Liver (tissue), 5 donors: ENCODE results near the gene NEIL1. TPM values are rescaled to one million over a fixed set of nuclear protein-coding genes. Genes with fewer than 3 reads are reported as not detected.

ENCODE experiments used
- CTCF ChIP-seq: fragments of 150-350 bp; IDR thresholded peaks from 2 replicates; pipeline ENCODE4 v1.5.1; 2017; ENCODE audit warnings: improper control_type of control experiment, low read depth, low read length; ENCODE audit not compliant: missing input control
- SP1 ChIP-seq: IDR thresholded peaks from 2 replicates; pipeline ENCODE4 v1.6.1; 2018; ENCODE audit warnings: antibody characterized with exemption, mild to moderate bottlenecking
- YY1 ChIP-seq: IDR thresholded peaks from 2 replicates; pipeline ENCODE4 v1.6.1; 2016; ENCODE audit warnings: antibody characterized with exemption, mild to moderate bottlenecking
- polyA plus RNA-seq, 2 donors: library from polyadenylated mRNA; stranded (reverse) in 1 of 2; unstranded in 1 of 2; fragments of 200-250 nt in 1 of 2; fragments of >200 nt in 1 of 2; fragmentation: Nextera tagmentation in 1 of 2; extraction: Ambion mirVana in 1 of 2; gene quantifications; one replicate each; pipeline versions ENCODE4 v1.2.1 to v1.2.3, GENCODE V29; 2013 to 2015
- total RNA-seq, 2 donors: library from RNA; depleted of rRNA; stranded (reverse); fragments of >200 nt; gene quantifications; one replicate each; pipeline ENCODE4 v1.2.3, GENCODE V29; 2014
- donor health status: healthy.
- donor health status: healthy.
- donor health status: healthy.

Gene NEIL1
- total and polyA plus RNA-seq, 4 donors: 5.3 to 25.8 (median 17.5) TPM

GRCh38 chr15:75403892-75404291 is 57.1 kb downstream of the NEIL1 start (continued):
- no peak for TF ChIP-seq CTCF
- TF ChIP-seq YY1: no peak
- TF ChIP-seq SP1: no peak

Other genes with a start within 250 kb of the NEIL1 start
- gene C15orf39, start 145.2 kb upstream of the NEIL1 start, total RNA-seq: 1 to 10 TPM; 2.3 to 4.0 TPM
- gene C15orf39, start 145.2 kb upstream of the NEIL1 start, polyA plus RNA-seq: 1 to 10 TPM; 1.2 to 3.7 TPM
- gene GOLGA6C, start 88.7 kb upstream of the NEIL1 start, total RNA-seq: under 1 TPM in 1 of 2 donors, not detected in 1; 0.08 TPM
- gene GOLGA6C, start 88.7 kb upstream of the NEIL1 start, polyA plus RNA-seq: not detected
- gene GOLGA6D, start 64.2 kb upstream of the NEIL1 start, total RNA-seq: under 1 TPM; 0.05 to 0.08 TPM
- gene GOLGA6D, start 64.2 kb upstream of the NEIL1 start, polyA plus RNA-seq: under 1 TPM; 0.02 to 0.06 TPM
- gene COMMD4, start 11.0 kb upstream of the NEIL1 start, total RNA-seq: 10 to 100 TPM; 21.2 to 28.3 TPM
- 10 to 100 TPM; 46.2 to 56.0 TPM for gene COMMD4, start 11.0 kb upstream of the NEIL1 start, polyA plus RNA-seq
- 100 to 1,000 TPM in 1 of 2 donors, 10 to 100 TPM in 1; 61.8 to 143 TPM for gene MAN2C1, start 21.6 kb downstream of the NEIL1 start, total RNA-seq
- gene MAN2C1, start 21.6 kb downstream of the NEIL1 start, polyA plus RNA-seq: 10 to 100 TPM; 44.3 to 57.3 TPM
- gene SIN3A, start 104.7 kb downstream of the NEIL1 start, total RNA-seq: 10 to 100 TPM; 19.6 to 21.9 TPM
- 1 to 10 TPM; 6.8 to 7.1 TPM for gene SIN3A, start 104.7 kb downstream of the NEIL1 start, polyA plus RNA-seq
- 10 to 100 TPM in 1 of 2 donors, 1 to 10 TPM in 1; 8.4 to 14.1 TPM for gene PTPN9, start 232.3 kb downstream of the NEIL1 start, total RNA-seq
- gene PTPN9, start 232.3 kb downstream of the NEIL1 start, polyA plus RNA-seq: 1 to 10 TPM; 5.4 to 6.6 TPM